GM12874 (cell line): ENCODE results near the gene LRP2.

ENCODE experiments used
- CTCF ChIP-seq: IDR thresholded peaks from 2 replicates; pipeline ENCODE4 v1.5.1; 2011; ENCODE audit warnings: low read depth, mild to moderate bottlenecking, control low read depth, low read length, moderate library complexity; ENCODE audit not compliant: insufficient read depth

LRP2 gene

GRCh38 chr2:169159686-169160085 is 202.6 kb downstream of the LRP2 start:
- no peak for TF ChIP-seq CTCF

GRCh38 chr2:169158874-169159273 is 203.5 kb downstream of the LRP2 start:
- no peak for TF ChIP-seq CTCF

GRCh38 chr2:169146220-169146619 is 216.1 kb downstream of the LRP2 start:
- no peak for TF ChIP-seq CTCF

GRCh38 chr2:169143998-169144397 is 218.3 kb downstream of the LRP2 start:
- no peak for TF ChIP-seq CTCF

GRCh38 chr2:169141713-169142352 is 220.5 kb downstream of the LRP2 start:
- TF ChIP-seq CTCF, result peak; percentile 91

- TF ChIP-seq CTCF, result no peak
These were observed 222.2 kb downstream of the LRP2 start for GRCh38 chr2:169139993-169140767.

GRCh38 chr2:169139145-169139544 is 223.2 kb downstream of the LRP2 start:
- no peak for TF ChIP-seq CTCF
